HG03159 (cell line): ENCODE results near the gene PTMA.
"Not testable (repeated sequence)": the region's sequence is repeated elsewhere in the genome, so short reads cannot be mapped to it uniquely, and the experiment has no call there.

ENCODE experiments used
- ATAC-seq: cut with Tn5 transposase; IDR thresholded peaks from one replicate; pipeline ENCODE4 v1.9.1; 2021; ENCODE audit warnings: mild to moderate bottlenecking, moderate library complexity; ENCODE audit not compliant: unreplicated experiment

PTMA gene

GRCh38 chr2:231714639-231715498, 6.5 kb downstream of the PTMA start:
- no peak for ATAC-seq

- no peak for ATAC-seq
Measured at GRCh38 chr2:231715499-231715837, 7.1 kb downstream of the PTMA start.

GRCh38 chr2:231715988-231716616, 7.8 kb downstream of the PTMA start:
- no peak for ATAC-seq

- ATAC-seq: no peak
Measured at GRCh38 chr2:231716666-231717280, 8.4 kb downstream of the PTMA start.

- ATAC-seq: no peak
Measured at GRCh38 chr2:231717281-231718171, 9.2 kb downstream of the PTMA start.

GRCh38 chr2:231718799-231719198, 10.5 kb downstream of the PTMA start:
- ATAC-seq: no peak

GRCh38 chr2:231720292-231720986, 12.1 kb downstream of the PTMA start:
- ATAC-seq: peak; percentile 17

GRCh38 chr2:231720987-231721966, 13.0 kb downstream of the PTMA start:
- peak; percentile 59 for ATAC-seq

- ATAC-seq: no peak
Measured at GRCh38 chr2:231722721-231723307, 14.5 kb downstream of the PTMA start.

- ATAC-seq: no peak
Measured at GRCh38 chr2:231725476-231725875, 17.2 kb downstream of the PTMA start.

- no peak for ATAC-seq
Measured at GRCh38 chr2:231726276-231726675, 18.0 kb downstream of the PTMA start.

GRCh38 chr2:231727621-231728020, 19.3 kb downstream of the PTMA start:
- no peak for ATAC-seq

GRCh38 chr2:231732604-231733003, 24.3 kb downstream of the PTMA start:
- no peak for ATAC-seq

GRCh38 chr2:231737761-231738160, 29.4 kb downstream of the PTMA start:
- no peak for ATAC-seq

GRCh38 chr2:231743376-231744116, 35.2 kb downstream of the PTMA start:
- ATAC-seq: no peak

GRCh38 chr2:231745303-231746038, 37.1 kb downstream of the PTMA start:
- no peak for ATAC-seq

GRCh38 chr2:231748153-231748896, 40.0 kb downstream of the PTMA start:
- not testable (repeated sequence) for ATAC-seq
